Activated T-cell treated with anti-CD3 and anti-CD28 coated beads, Interleukin-2, amount 50 U/mL, for 72 hours (primary cell): ENCODE measurements around the gene SUN5. TPM values are rescaled to one million over a fixed set of nuclear protein-coding genes. Genes with fewer than 3 reads are reported as not detected.
A peak's percentile ranks its signal among the peaks of the same experiment; 100 is the strongest.

Experiments
- ATAC-seq, 2 donors: fragments of 150-1000 bp; cut with Tn5 transposase; replicated peaks in 1 of 2; 2 replicates each; pipeline ENCODE4 v1.10.0; 2021; ENCODE audit warnings: moderate library complexity in 2 of 2, mild to moderate bottlenecking in 1 of 2
- DNase-seq, 2 donors: peaks; one replicate each; pipeline ENCODE4 v3.0.0; 2021 to 2022; ENCODE audit warnings: mixed read lengths in 1 of 2
- H3K27ac Mint-ChIP-seq: one replicate; pipeline ENCODE4 v1.8.0; 2022; ENCODE audit warnings: mild to moderate bottlenecking, moderate library complexity, mixed read lengths
- H3K27me3 Mint-ChIP-seq: one replicate; pipeline ENCODE4 v1.8.0; 2022; ENCODE audit warnings: low read depth, mixed read lengths
- H3K36me3 Mint-ChIP-seq, 2 donors: one replicate each; pipeline ENCODE4 v1.8.0; 2022; ENCODE audit warnings: mixed read lengths in 2 of 2, mild to moderate bottlenecking in 1 of 2; ENCODE audit not compliant: insufficient read depth in 2 of 2
- H3K4me1 Mint-ChIP-seq: one replicate; pipeline ENCODE4 v1.8.0; 2022; ENCODE audit warnings: low read depth, mixed read lengths
- H3K4me3 Mint-ChIP-seq, 2 donors: one replicate each; pipeline ENCODE4 v1.8.0; 2022; ENCODE audit warnings: mild to moderate bottlenecking in 2 of 2, mixed read lengths in 2 of 2, moderate library complexity in 2 of 2
- H3K9me3 Mint-ChIP-seq, 2 donors: one replicate each; pipeline ENCODE4 v1.8.0; 2022; ENCODE audit warnings: mixed read lengths in 2 of 2
- total RNA-seq, 2 donors: library from RNA; stranded (reverse); gene quantifications; one replicate each; pipeline ENCODE4 v1.2.3, GENCODE V29; 2022

SUN5 gene
- total RNA-seq, 2 donors from 2014 or later = not detected

DNA sequence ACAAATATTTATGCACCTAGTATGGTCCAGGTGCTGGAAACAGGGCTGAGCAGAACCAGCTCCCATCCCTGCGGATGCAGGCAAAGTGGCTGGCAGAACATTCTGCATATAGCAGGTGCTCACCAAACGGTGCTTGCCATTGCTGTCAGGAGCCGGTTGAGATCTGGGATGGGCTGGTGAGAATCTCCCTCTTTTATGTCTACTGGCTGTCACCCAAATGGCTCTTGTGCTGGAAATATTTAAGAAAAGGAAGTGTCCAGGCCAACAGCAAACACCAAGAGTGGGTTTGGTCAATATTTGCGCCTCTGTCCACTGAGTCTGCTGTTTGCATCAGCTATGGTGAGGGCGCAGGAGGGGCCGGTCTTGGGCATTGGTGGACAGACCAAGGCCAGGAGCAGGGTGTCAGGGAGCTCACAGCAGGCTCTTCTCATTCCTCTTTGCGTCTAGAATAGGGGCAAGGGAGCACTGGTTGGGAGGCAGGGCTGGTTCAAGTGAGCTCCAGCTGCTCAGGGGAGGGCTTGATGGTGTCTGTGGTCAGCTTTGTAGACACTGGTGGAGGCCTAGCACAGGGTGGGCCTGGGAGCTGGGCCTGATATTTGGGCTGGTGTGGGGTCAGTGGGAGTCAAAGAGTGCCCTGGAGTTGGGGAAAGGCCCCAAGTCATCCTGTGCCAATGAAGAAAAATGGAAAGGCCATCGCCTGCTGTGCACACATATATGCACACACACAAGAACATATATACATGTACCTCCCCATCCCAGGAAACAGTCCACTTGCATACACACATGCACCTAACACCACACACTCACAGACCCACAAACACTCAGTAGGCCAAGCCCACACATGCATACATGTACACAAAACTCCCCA is 1.9 kb upstream of the SUN5 start:
- DNase-seq (no peak), ATAC-seq (no peak)
- no peak overlapping the region for H3K27ac Mint-ChIP-seq

DNA sequence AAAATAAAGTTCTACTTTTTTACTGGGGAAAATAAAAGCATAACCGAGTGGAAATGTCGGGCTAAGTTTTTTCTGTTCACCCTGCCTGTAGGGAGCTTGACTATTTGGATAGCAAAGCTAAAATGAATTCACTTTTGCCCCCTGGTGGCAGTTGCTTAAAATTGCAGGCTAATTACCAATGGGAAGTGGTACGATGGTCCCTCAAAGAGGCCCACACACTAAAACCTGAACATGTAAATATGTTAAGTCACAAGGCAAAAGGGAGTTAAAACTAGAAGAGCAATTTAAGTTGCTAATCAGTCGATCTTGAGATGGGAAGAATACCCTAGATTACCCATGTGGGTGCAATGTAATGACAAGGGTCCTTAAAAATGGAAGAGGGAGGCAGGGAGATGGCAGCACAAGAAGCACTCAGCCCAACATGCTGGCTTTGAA is 916 bp upstream of the SUN5 start:
- ATAC-seq = peak in 1 of 2 donors; percentile 38

More for the DNA sequence above, 1.9 kb upstream of the SUN5 start:
- peaks cover 20% of the 10 kb centered on the region for H3K4me1 Mint-ChIP-seq
- peaks cover 2 to 3% of the 10 kb centered on the region in 2 donors for H3K9me3 Mint-ChIP-seq
- H3K36me3 Mint-ChIP-seq = no peaks in the 10 kb centered on the region
- no peak overlapping the region for H3K4me3 Mint-ChIP-seq
- H3K27me3 Mint-ChIP-seq = no peaks in the 10 kb centered on the region

DNA sequence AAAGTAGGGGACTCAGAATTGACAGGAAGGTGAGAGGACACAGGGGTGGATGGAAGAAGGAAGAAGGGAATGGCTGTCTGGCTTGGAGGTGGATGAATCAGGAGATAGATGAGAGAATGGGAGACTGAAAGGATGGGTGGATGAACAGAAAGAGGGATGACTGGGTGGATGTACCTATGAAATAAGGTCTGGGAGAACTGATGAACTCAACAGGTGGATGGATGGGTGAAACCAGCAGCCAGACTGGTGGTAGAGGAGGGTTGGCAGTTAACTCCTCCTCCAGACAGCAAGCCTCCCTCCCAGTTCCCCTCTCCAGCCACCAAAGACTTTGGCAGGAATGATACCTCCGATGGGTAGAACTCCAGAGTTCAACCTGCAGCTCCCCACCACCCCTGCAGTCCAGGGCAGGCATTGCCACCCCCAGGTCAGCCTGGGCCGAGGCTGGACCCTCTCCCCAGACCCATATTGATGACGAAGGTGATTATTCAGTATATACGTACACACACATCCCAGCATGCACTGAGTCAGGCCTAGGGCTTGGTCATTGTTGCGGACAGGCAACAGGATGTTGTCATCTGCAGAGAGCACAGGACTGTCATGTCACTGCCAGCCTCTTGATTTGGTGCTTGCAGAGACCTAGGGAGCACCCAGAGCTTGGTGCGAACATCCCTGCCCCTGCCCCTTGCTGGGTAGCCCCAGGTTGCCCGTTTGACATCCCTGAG is 2.0 kb downstream of the SUN5 start:
- Mint-ChIP-seq H3K4me1 (peaks cover 41% of the 10 kb centered on the region), H3K27ac (no peak overlapping the region)

More for the DNA sequence above, 916 bp upstream of the SUN5 start:
- Mint-ChIP-seq H3K4me3 (no peak overlapping the region), H3K36me3 (no peaks in the 10 kb centered on the region), H3K27ac (no peak overlapping the region), H3K27me3 (no peaks in the 10 kb centered on the region), H3K4me1 (peaks cover 30% of the 10 kb centered on the region), H3K9me3 (peaks cover 2 to 3% of the 10 kb centered on the region in 2 donors)
- DNase-seq = peak; percentile 34 to 44

DNA sequence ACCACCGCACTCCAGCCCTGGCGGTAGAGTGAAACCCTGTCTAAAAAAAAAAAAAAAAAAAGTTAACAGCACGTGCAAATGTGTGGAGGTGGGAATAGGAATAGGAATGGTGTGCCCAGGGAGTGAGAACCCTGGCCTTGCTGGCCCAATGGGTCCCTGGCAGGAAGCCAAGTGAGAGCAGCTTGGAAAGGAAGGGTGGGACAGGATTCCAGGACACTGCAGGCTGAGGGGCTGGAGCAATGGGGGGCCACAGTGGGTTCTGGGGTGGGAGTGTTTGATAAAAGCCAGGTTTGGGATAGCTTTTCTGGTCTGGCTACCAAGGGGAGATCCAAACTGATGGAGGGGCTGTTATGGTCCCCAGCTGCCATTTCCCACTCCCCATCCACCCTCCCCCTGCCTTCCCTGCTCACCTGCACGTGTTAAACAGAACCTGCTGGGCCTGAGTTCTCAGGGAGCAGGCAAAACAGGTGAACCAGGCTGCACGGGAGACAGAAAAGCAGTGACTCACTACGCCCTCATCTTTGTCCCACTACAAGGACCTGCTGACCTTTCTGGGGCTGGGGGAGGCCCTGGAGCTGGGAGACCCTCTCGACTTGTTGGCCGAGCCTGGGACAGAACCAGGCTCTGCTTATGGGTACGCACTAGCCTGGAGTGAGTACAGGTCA is 3.3 kb downstream of the SUN5 start:
- Mint-ChIP-seq H3K4me1 (peaks cover 48% of the 10 kb centered on the region), H3K4me3 (no peak overlapping the region), H3K27me3 (no peaks in the 10 kb centered on the region), H3K9me3 (peaks cover 6 to 9% of the 10 kb centered on the region in 2 donors), H3K27ac (peak overlapping the region; percentile 64), H3K36me3 (peaks cover 0 to 5% of the 10 kb centered on the region in 2 donors)
- no peak for DNase-seq
- no peak for ATAC-seq

More for the DNA sequence above, 2.0 kb downstream of the SUN5 start:
- DNase-seq (no peak), ATAC-seq (peak in 1 of 2 donors; percentile 18)
- H3K9me3 Mint-ChIP-seq = peaks cover 2 to 3% of the 10 kb centered on the region in 2 donors
- no peak overlapping the region for H3K4me3 Mint-ChIP-seq
- no peaks in the 10 kb centered on the region for H3K36me3 Mint-ChIP-seq
- H3K27me3 Mint-ChIP-seq = no peaks in the 10 kb centered on the region

DNA sequence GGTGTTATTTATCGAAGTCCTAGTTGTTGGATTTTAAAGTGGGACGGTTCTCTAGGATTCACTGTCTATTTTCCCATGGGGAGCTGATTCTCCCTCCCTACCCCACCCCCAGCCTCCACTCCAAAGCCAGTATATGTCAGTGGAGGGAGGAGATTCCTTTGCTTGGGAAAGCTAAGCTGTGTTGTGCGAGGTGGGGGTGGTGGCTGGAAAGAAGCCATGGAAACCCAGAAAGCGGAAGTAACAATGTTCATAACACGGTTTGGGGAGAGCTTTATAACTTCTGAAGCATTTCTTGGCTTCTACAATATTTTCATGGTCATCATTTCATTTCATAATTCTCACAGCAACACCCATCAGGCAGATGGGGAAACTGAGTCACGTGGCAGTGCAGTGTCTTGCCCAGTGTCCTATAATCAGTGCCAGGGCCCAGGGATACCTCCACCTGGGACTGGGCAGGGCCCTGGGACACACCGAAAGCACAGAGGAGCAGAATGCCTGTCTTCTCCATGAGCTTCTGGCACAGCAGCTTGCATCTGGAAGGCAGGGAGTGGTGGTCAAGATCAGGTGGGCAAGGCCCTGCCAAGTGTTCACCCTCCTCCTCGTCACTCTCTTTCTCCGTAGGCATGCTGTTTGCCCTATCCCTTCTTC is 4.5 kb downstream of the SUN5 start:
- DNase-seq (no peak), ATAC-seq (no peak)
- no peaks in the 10 kb centered on the region for H3K27me3 Mint-ChIP-seq
- H3K9me3 Mint-ChIP-seq = peaks cover 7 to 13% of the 10 kb centered on the region in 2 donors
- H3K27ac Mint-ChIP-seq = no peak overlapping the region
- no peak overlapping the region for H3K4me3 Mint-ChIP-seq
- H3K4me1 Mint-ChIP-seq = peaks cover 40% of the 10 kb centered on the region
- peaks cover 4 to 6% of the 10 kb centered on the region in 2 donors for H3K36me3 Mint-ChIP-seq

DNA sequence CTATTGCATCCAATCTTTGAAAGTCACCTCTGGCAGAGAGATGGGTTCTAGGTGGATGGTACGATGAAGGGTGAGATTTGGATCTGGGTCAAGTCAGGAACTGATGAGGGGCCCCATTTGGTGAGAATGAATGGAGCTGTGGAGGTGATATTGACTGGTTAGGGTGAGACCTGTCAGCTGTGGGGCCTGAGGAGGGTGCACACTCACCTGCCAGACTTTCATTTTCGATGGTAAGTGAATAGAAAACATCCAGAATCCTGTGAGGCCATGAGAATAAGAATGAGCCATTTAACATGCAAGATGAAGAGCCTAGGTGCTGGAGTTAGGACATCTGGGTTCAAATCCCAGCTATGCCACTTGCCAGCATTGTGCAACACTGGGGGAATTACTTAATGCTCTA is 6.8 kb downstream of the SUN5 start:
- Mint-ChIP-seq H3K27me3 (no peaks in the 10 kb centered on the region), H3K9me3 (peaks cover 10 to 13% of the 10 kb centered on the region in 2 donors), H3K4me1 (peaks cover 52% of the 10 kb centered on the region), H3K4me3 (no peak overlapping the region), H3K27ac (no peak overlapping the region), H3K36me3 (peaks cover 6 to 9% of the 10 kb centered on the region in 2 donors)
- ATAC-seq (no peak), DNase-seq (no peak)

DNA sequence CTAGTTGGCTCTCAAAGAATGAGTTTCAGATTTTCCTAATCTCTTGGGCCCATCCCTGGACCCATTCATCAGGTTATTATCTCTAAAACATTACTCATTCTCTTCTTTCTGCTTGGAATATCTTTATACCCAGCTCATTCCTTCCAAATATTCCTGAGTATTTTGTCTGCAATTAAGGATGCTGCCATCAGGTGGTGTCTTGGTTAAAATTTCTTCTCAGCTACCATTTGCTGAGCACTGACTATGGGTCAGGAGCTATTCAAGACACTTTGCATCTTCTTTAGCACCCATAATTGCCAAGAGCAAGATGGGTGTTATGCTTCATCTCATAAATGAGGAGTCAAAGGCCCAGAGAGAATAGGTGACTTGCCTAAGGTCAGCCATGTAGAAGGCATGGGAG is 8.4 kb downstream of the SUN5 start:
- Mint-ChIP-seq H3K4me3 (no peak overlapping the region), H3K4me1 (peaks cover 55% of the 10 kb centered on the region), H3K36me3 (peaks cover 6 to 9% of the 10 kb centered on the region in 2 donors), H3K27me3 (no peaks in the 10 kb centered on the region), H3K9me3 (peaks cover 10 to 13% of the 10 kb centered on the region in 2 donors), H3K27ac (no peak overlapping the region)
- DNase-seq = no peak
- ATAC-seq = no peak

DNA sequence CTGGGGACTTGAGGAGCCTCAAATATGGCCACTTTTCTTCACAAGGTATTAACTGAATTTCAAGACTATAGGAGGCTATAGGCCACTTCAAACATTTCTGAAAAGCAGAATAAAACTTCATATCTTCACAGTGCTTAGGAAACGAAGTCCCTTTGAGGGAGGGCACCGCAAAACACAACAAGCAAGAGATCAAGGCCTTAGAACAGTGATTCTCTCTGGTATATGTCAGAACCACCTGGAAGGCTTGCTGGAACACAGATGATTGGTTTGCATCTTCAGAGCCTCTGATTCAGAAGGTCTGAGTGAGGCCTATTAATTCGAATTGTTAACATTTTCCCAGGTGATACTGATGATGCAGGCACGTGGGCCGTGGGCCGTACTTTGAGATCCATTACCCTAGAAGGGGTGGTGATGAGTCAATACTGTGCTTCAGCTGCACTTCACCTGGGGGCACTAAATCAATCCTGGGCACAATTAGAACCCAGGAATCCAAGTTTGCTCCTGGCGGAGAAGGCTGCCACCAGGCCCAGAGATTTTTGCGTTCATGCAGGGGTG is 10.7 kb downstream of the SUN5 start:
- peak; percentile 15 to 27 for ATAC-seq
- Mint-ChIP-seq H3K4me3 (no peak overlapping the region), H3K36me3 (peaks cover 6 to 9% of the 10 kb centered on the region in 2 donors), H3K9me3 (peaks cover 10 to 13% of the 10 kb centered on the region in 2 donors), H3K4me1 (peaks cover 46% of the 10 kb centered on the region), H3K27ac (no peak overlapping the region), H3K27me3 (no peaks in the 10 kb centered on the region)
- DNase-seq = no peak

DNA sequence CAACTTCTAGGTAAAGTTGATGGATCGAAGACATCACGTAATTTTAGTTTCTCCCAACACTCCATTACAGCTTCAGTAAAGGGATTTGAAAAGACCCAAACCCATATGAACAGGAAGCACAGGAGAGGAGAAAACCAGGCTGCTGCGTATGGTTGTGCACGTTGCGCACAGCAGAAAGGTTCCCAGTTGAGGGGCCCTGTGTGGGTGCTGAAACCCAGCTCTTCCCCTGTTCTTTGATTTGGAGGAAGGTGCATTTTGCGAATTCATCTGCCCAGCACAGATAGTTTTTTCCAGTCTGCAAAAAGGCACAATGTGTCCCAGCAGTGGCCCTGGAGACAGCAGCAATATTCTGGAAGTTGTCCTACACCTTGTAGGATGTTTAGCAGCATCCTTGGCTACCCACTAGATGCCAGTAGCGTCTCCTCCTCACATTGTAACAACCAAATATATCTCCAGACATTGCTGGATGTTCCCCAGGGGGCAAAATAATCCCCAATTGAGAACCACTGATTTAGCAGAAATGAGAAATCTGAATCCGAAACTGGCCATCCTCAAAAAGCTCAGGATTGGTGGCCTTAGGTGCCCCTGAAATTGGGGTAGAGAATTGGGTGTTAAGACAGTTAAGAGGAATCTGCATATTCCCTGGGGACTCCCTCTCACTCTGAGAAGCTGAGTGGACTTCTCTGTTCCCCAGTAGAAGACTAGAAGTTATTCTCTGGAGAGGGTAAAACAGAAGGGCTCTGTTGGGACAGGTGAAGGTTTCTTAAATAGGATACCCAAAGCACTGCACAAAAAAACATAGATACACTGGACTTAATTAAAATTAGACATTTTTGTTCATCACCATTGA is 12.2 kb downstream of the SUN5 start:
- no peak overlapping the region for H3K4me3 Mint-ChIP-seq
- no peak for DNase-seq

DNA sequence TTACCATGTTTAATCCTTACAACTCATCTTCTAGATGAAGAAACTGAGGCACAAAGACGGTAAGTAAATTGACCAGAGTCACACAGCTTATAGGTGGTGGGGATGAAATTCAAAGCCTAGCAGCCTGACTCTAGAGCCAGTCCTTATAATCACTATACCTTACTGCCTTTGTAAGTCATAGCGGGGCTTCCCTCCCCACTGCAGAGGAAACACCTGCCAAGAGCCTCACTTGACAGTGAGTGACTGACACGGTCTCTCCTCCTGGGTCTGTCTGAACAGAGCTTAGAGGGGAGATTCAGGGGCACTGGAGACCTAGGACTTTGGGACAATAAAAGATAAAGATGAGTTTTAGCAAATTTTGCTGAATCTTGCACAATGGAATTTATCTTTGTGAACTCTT is 12.8 kb downstream of the SUN5 start:
- Mint-ChIP-seq H3K36me3 (peaks cover 3 to 9% of the 10 kb centered on the region in 2 donors), H3K27me3 (no peaks in the 10 kb centered on the region), H3K4me3 (no peak overlapping the region), H3K9me3 (peaks cover 6 to 9% of the 10 kb centered on the region in 2 donors), H3K4me1 (peaks cover 32% of the 10 kb centered on the region), H3K27ac (no peak overlapping the region)
- peak; percentile 54 to 60 for ATAC-seq
- no peak for DNase-seq

More for the DNA sequence above, 12.2 kb downstream of the SUN5 start:
- Mint-ChIP-seq H3K27ac (no peak overlapping the region), H3K36me3 (peaks cover 6 to 9% of the 10 kb centered on the region in 2 donors), H3K4me1 (peaks cover 37% of the 10 kb centered on the region), H3K9me3 (peaks cover 10 to 13% of the 10 kb centered on the region in 2 donors), H3K27me3 (no peaks in the 10 kb centered on the region)
- ATAC-seq = no peak

DNA sequence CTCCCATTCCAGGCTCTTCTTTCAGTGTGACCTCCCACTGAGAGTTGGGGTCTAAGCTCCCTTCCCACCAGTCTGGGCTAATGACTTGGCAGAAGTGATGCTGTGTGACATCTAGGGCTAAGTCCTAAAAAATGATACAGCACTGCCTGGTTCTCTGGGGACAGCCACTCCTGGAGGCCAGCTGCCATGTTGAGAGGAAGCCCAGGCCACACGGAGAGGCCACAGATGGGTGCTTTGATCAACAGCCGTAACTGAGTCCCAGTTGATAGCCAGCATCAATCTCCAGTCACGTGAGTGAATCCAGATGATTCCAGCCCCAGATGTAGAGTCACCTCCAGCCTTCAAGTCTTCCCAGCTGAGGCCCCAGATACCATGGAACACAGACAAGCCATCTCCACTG is 13.8 kb downstream of the SUN5 start:
- ATAC-seq = no peak
- peaks cover 32% of the 10 kb centered on the region for H3K4me1 Mint-ChIP-seq
- no peak overlapping the region for H3K4me3 Mint-ChIP-seq
- no peaks in the 10 kb centered on the region for H3K27me3 Mint-ChIP-seq
- no peak overlapping the region for H3K27ac Mint-ChIP-seq
- H3K36me3 Mint-ChIP-seq = peaks cover 2 to 9% of the 10 kb centered on the region in 2 donors
- no peak for DNase-seq
- H3K9me3 Mint-ChIP-seq = peaks cover 2 to 6% of the 10 kb centered on the region in 2 donors
